HepG2 (cell line): ENCODE data around the gene FBXW12. TPM values are rescaled to one million over a fixed set of nuclear protein-coding genes. Genes with fewer than 3 reads are reported as not detected.

Source experiments
- ARHGAP35 ChIP-seq: sonication (generic); formaldehyde crosslinking; IDR thresholded peaks from 2 replicates; pipeline ENCODE4 v1.9.0; 2022; ENCODE audit warnings: mild to moderate bottlenecking, inconsistent platforms, moderate library complexity, missing genetic modification reagents, borderline replicate concordance
- DMAP1 ChIP-seq: IDR thresholded peaks from 2 replicates; pipeline ENCODE4 v1.6.1; 2016
- FOXO1 ChIP-seq: sonication (generic); formaldehyde crosslinking; IDR thresholded peaks from 2 replicates; pipeline ENCODE4 v1.4.0; 2020; ENCODE audit warnings: missing genetic modification reagents
- NFE2 ChIP-seq: sonication (generic); formaldehyde crosslinking; IDR thresholded peaks from 2 replicates; pipeline ENCODE4 v1.4.0; 2020; ENCODE audit warnings: missing genetic modification reagents
- PRPF4 ChIP-seq: fragments of 200-400 bp; formaldehyde crosslinking; IDR thresholded peaks from 2 replicates; pipeline ENCODE4 v1.6.1; 2016; ENCODE audit warnings: low read length, low read depth; ENCODE audit not compliant: poor library complexity, severe bottlenecking
- RXRB ChIP-seq: IDR thresholded peaks from 2 replicates; pipeline ENCODE4 v1.6.1; 2016; ENCODE audit warnings: borderline replicate concordance, missing genetic modification reagents, missing compliant biosample characterization
- ZBTB21 ChIP-seq: sonication (generic); formaldehyde crosslinking; IDR thresholded peaks from 2 replicates; pipeline ENCODE4 v1.4.0; 2020; ENCODE audit warnings: missing genetic modification reagents
- ZNF343 ChIP-seq: sonication (generic); formaldehyde crosslinking; IDR thresholded peaks from 2 replicates; pipeline ENCODE4 v1.4.0; 2020; ENCODE audit warnings: mild to moderate bottlenecking, missing genetic modification reagents
- ZNF496 ChIP-seq: sonication (generic); formaldehyde crosslinking; IDR thresholded peaks from 2 replicates; pipeline ENCODE4 v1.8.1; 2023; ENCODE audit warnings: mild to moderate bottlenecking, moderate library complexity, missing genetic modification reagents; ENCODE audit not compliant: insufficient replicate concordance
- ZNF564 ChIP-seq: sonication (generic); formaldehyde crosslinking; IDR thresholded peaks from 2 replicates; pipeline ENCODE4 v1.8.1; 2023; ENCODE audit warnings: mild to moderate bottlenecking, missing genetic modification reagents
- ZNF724P ChIP-seq: sonication (generic); formaldehyde crosslinking; IDR thresholded peaks from 2 replicates; pipeline ENCODE4 v1.8.0; 2022; ENCODE audit warnings: missing genetic modification reagents, borderline replicate concordance
- ZSCAN30 ChIP-seq: sonication (generic); formaldehyde crosslinking; IDR thresholded peaks from 2 replicates; pipeline ENCODE4 v1.5.0; 2020; ENCODE audit warnings: mild to moderate bottlenecking, missing genetic modification reagents
- polyA plus RNA-seq, 8 experiments: library from polyadenylated mRNA; depleted of rRNA in 3 of 8; stranded (reverse) in 7 of 8; unstranded in 1 of 8; fragments of >200 nt; fragmentation: Illumina TruSeq in 4 of 8; extraction: Trizol in 4 of 8; gene quantifications; 2 replicates each; pipeline versions ENCODE4 v1.2.1 to v1.2.3, GENCODE V29; 2011 to 2016; ENCODE audit warnings: low read depth in 4 of 8, missing spikeins in 1 of 8, mixed read lengths in 1 of 8; ENCODE audit not compliant: insufficient read depth in 1 of 8
- total RNA-seq, 5 experiments: library from RNA; depleted of rRNA; stranded (reverse); fragments of >200 nt; fragmentation: Illumina TruSeq; extraction: Trizol; gene quantifications; 2 replicates each; pipeline ENCODE4 v1.2.3, GENCODE V29; 2016; ENCODE audit warnings: low read depth in 1 of 5
- TF ChIP-seq, protein P1 (sequence below): sonication (generic); formaldehyde crosslinking; IDR thresholded peaks from 2 replicates; pipeline ENCODE4 v1.9.0; 2022; ENCODE audit warnings: missing genetic modification reagents, mild to moderate bottlenecking, borderline replicate concordance
- TF ChIP-seq, protein P2 (sequence below): sonication (generic); formaldehyde crosslinking; IDR thresholded peaks from 2 replicates; pipeline ENCODE4 v1.4.0; 2020; ENCODE audit warnings: missing genetic modification reagents, mild to moderate bottlenecking, borderline replicate concordance
- TF ChIP-seq, protein P3 (sequence below): sonication (generic); formaldehyde crosslinking; IDR thresholded peaks from 2 replicates; pipeline ENCODE4; 2020; ENCODE audit warnings: missing genetic modification reagents, mild to moderate bottlenecking, borderline replicate concordance
- TF ChIP-seq, protein P4 (sequence below): sonication (generic); formaldehyde crosslinking; IDR thresholded peaks from 2 replicates; pipeline ENCODE4 v1.5.1; 2020; ENCODE audit warnings: missing genetic modification reagents, mild to moderate bottlenecking, borderline replicate concordance
- TF ChIP-seq, protein P5 (sequence below): sonication (generic); formaldehyde crosslinking; IDR thresholded peaks from 2 replicates; pipeline ENCODE4 v1.5.1; 2020; ENCODE audit warnings: missing genetic modification reagents, mild to moderate bottlenecking, borderline replicate concordance

The FBXW12 gene
- total and polyA plus RNA-seq, 2 of the 13 experiments (the other 11 are each of a cell fraction or from before 2014, with no cell fraction given) = not detected

- TF ChIP-seq ZNF724P (CRISPR knock-in tag) = no peak
- no peak for TF ChIP-seq ZNF496
- TF ChIP-seq, protein P1, sequence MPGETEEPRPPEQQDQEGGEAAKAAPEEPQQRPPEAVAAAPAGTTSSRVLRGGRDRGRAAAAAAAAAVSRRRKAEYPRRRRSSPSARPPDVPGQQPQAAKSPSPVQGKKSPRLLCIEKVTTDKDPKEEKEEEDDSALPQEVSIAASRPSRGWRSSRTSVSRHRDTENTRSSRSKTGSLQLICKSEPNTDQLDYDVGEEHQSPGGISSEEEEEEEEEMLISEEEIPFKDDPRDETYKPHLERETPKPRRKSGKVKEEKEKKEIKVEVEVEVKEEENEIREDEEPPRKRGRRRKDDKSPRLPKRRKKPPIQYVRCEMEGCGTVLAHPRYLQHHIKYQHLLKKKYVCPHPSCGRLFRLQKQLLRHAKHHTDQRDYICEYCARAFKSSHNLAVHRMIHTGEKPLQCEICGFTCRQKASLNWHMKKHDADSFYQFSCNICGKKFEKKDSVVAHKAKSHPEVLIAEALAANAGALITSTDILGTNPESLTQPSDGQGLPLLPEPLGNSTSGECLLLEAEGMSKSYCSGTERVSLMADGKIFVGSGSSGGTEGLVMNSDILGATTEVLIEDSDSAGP (CRISPR knock-in tag) = no peak
- peak; percentile 65 for TF ChIP-seq RXRB (CRISPR knock-in tag)
- TF ChIP-seq, protein P2, sequence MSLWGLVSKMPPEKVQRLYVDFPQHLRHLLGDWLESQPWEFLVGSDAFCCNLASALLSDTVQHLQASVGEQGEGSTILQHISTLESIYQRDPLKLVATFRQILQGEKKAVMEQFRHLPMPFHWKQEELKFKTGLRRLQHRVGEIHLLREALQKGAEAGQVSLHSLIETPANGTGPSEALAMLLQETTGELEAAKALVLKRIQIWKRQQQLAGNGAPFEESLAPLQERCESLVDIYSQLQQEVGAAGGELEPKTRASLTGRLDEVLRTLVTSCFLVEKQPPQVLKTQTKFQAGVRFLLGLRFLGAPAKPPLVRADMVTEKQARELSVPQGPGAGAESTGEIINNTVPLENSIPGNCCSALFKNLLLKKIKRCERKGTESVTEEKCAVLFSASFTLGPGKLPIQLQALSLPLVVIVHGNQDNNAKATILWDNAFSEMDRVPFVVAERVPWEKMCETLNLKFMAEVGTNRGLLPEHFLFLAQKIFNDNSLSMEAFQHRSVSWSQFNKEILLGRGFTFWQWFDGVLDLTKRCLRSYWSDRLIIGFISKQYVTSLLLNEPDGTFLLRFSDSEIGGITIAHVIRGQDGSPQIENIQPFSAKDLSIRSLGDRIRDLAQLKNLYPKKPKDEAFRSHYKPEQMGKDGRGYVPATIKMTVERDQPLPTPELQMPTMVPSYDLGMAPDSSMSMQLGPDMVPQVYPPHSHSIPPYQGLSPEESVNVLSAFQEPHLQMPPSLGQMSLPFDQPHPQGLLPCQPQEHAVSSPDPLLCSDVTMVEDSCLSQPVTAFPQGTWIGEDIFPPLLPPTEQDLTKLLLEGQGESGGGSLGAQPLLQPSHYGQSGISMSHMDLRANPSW = no peak
- TF ChIP-seq NFE2 (CRISPR knock-in tag) = no peak
- TF ChIP-seq, protein P3, sequence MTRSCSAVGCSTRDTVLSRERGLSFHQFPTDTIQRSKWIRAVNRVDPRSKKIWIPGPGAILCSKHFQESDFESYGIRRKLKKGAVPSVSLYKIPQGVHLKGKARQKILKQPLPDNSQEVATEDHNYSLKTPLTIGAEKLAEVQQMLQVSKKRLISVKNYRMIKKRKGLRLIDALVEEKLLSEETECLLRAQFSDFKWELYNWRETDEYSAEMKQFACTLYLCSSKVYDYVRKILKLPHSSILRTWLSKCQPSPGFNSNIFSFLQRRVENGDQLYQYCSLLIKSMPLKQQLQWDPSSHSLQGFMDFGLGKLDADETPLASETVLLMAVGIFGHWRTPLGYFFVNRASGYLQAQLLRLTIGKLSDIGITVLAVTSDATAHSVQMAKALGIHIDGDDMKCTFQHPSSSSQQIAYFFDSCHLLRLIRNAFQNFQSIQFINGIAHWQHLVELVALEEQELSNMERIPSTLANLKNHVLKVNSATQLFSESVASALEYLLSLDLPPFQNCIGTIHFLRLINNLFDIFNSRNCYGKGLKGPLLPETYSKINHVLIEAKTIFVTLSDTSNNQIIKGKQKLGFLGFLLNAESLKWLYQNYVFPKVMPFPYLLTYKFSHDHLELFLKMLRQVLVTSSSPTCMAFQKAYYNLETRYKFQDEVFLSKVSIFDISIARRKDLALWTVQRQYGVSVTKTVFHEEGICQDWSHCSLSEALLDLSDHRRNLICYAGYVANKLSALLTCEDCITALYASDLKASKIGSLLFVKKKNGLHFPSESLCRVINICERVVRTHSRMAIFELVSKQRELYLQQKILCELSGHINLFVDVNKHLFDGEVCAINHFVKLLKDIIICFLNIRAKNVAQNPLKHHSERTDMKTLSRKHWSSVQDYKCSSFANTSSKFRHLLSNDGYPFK (CRISPR knock-in tag) = no peak
- no peak for TF ChIP-seq ZSCAN30
- no peak for TF ChIP-seq ZBTB21 (CRISPR knock-in tag)
- TF ChIP-seq ARHGAP35 (CRISPR knock-in tag) = no peak
- TF ChIP-seq DMAP1 (CRISPR knock-in tag) = no peak
- TF ChIP-seq, protein P4, sequence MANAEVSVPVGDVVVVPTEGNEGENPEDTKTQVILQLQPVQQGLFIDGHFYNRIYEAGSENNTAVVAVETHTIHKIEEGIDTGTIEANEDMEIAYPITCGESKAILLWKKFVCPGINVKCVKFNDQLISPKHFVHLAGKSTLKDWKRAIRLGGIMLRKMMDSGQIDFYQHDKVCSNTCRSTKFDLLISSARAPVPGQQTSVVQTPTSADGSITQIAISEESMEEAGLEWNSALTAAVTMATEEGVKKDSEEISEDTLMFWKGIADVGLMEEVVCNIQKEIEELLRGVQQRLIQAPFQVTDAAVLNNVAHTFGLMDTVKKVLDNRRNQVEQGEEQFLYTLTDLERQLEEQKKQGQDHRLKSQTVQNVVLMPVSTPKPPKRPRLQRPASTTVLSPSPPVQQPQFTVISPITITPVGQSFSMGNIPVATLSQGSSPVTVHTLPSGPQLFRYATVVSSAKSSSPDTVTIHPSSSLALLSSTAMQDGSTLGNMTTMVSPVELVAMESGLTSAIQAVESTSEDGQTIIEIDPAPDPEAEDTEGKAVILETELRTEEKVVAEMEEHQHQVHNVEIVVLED (CRISPR knock-in tag) = no peak; the same call in 1 of the 2 replicates
- TF ChIP-seq ZNF343 (CRISPR knock-in tag) = 0 out of 2 replicates have a peak, but pooled peaks have one; percentile 45
- TF ChIP-seq, protein P5, sequence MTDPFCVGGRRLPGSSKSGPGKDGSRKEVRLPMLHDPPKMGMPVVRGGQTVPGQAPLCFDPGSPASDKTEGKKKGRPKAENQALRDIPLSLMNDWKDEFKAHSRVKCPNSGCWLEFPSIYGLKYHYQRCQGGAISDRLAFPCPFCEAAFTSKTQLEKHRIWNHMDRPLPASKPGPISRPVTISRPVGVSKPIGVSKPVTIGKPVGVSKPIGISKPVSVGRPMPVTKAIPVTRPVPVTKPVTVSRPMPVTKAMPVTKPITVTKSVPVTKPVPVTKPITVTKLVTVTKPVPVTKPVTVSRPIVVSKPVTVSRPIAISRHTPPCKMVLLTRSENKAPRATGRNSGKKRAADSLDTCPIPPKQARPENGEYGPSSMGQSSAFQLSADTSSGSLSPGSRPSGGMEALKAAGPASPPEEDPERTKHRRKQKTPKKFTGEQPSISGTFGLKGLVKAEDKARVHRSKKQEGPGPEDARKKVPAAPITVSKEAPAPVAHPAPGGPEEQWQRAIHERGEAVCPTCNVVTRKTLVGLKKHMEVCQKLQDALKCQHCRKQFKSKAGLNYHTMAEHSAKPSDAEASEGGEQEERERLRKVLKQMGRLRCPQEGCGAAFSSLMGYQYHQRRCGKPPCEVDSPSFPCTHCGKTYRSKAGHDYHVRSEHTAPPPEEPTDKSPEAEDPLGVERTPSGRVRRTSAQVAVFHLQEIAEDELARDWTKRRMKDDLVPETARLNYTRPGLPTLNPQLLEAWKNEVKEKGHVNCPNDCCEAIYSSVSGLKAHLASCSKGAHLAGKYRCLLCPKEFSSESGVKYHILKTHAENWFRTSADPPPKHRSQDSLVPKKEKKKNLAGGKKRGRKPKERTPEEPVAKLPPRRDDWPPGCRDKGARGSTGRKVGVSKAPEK (CRISPR knock-in tag) = no peak
- no peak for TF ChIP-seq ZNF564 (CRISPR knock-in tag)
- TF ChIP-seq PRPF4 = no peak
- no peak for TF ChIP-seq FOXO1 (CRISPR knock-in tag)
Measured at GRCh38 chr3:48435774-48436476, 63.9 kb downstream of the FBXW12 start (continued).
